Upper lobe of left lung (tissue), 6 donors: ENCODE results near the gene FOXM1. TPM values are rescaled to one million over a fixed set of nuclear protein-coding genes. Genes with fewer than 3 reads are reported as not detected.
"Not testable (repeated sequence)": the region's sequence is repeated elsewhere in the genome, so short reads cannot be mapped to it uniquely, and the experiment has no call there.

Source experiments
- ATAC-seq, 2 donors: fragments of 200-7000 bp; cut with Tn5 transposase; one replicate each; pipeline ENCODE4 v1.9.1; 2022; ENCODE audit warnings: mild to moderate bottlenecking in 2 of 2, moderate library complexity in 2 of 2; ENCODE audit not compliant: low FRiP score in 2 of 2
- DNase-seq, 2 donors: peaks; one replicate each; pipeline ENCODE4 v3.0.0-alpha.2; 2019 to 2020
- H3K27ac ChIP-seq, 4 donors: fragments of 200-600 bp; sonication (generic); one replicate each; pipeline ENCODE4 v1.5.1; 2016 to 2019
- H3K27me3 ChIP-seq, 4 donors: fragments of 200-600 bp; sonication (generic); one replicate each; pipeline ENCODE4 v1.5.1; 2017 to 2019
- H3K36me3 ChIP-seq, 4 donors: fragments of 200-600 bp; sonication (generic); one replicate each; pipeline ENCODE4 v1.5.1; 2016 to 2019
- H3K4me1 ChIP-seq, 4 donors: fragments of 200-600 bp; sonication (generic); one replicate each; pipeline ENCODE4 v1.5.1; 2018 to 2019
- H3K4me3 ChIP-seq, 4 donors: fragments of 200-600 bp; sonication (generic); one replicate each; pipeline ENCODE4 v1.5.1; 2017 to 2019; ENCODE audit warnings: mild to moderate bottlenecking in 2 of 4, moderate library complexity in 1 of 4
- H3K9me3 ChIP-seq, 4 donors: fragments of 200-600 bp; sonication (generic); one replicate each; pipeline ENCODE4 v1.5.1; 2018 to 2019
- CTCF ChIP-seq, 6 experiments: fragments of 450-650 bp in 4 of 6; fragments of 200-600 bp in 2 of 6; sonication (generic) in 2 of 6; IDR thresholded peaks; one replicate each; pipeline ENCODE4 v1.5.1; 2016 to 2019; ENCODE audit warnings: antibody characterized with exemption in 6 of 6
- EP300 ChIP-seq, 4 donors: sonication (generic); formaldehyde crosslinking; IDR thresholded peaks; one replicate each; pipeline ENCODE4 v1.5.1; 2017; ENCODE audit warnings: antibody characterized with exemption in 4 of 4, control low read depth in 2 of 4
- POLR2A ChIP-seq, 4 donors: fragments of 450-650 bp; IDR thresholded peaks; one replicate each; pipeline ENCODE4 v1.5.1; 2016 to 2017; ENCODE audit warnings: antibody characterized with exemption in 4 of 4, mild to moderate bottlenecking in 2 of 4
- POLR2AphosphoS5 ChIP-seq, 2 donors: sonication (generic); formaldehyde crosslinking; IDR thresholded peaks; one replicate each; pipeline ENCODE4 v1.5.1; 2017; ENCODE audit warnings: antibody characterized with exemption in 2 of 2
- WGBS, 2 donors: methylation state at CpG; one replicate each; pipeline ENCODE4 v1.1.5; 2017 to 2018; 5-methylcytosine and 5-hydroxymethylcytosine counted together
- total RNA-seq, 6 donors: library from RNA; depleted of rRNA in 4 of 6; stranded (reverse); fragments of >200 nt in 4 of 6; gene quantifications; one replicate each; pipeline versions ENCODE4 v1.1.0 to v1.2.1, GENCODE V29; 2016 to 2021
- donor health status: DM: no; HTN: no; CAD: no; lungs with moderate emphysema.
- donor health status: DM: no; HTN: yes; CAD: no; lungs with severe emphysema.

The FOXM1 gene
- total RNA-seq, 6 donors from 2014 or later, result 2.1 to 27.6 (median 4.9) TPM; not detected in 1

- no peaks in the 10 kb centered on the region for H3K27me3 ChIP-seq
- peak; percentile 25 to 59 for ATAC-seq
- H3K9me3 ChIP-seq, result no peaks in the 10 kb centered on the region
- TF ChIP-seq POLR2AphosphoS5 (IDR thresholded peaks at IDR 0.05) (no peak), EP300 (IDR thresholded peaks at IDR 0.05) (no peak)
- H3K27ac ChIP-seq, result peak overlapping the region; percentile 91 to 96 (median 94)
- H3K4me3 ChIP-seq, result peak overlapping the region; percentile 64 to 98 (median 90)
- peaks cover 19 to 26% (median 21%) of the 10 kb centered on the region in 4 donors for H3K4me1 ChIP-seq
- WGBS, 2 donors, result 11 to 22% methylated on average over 7 to 17 of the region's 38 CpGs
- H3K36me3 ChIP-seq, result no peaks in the 10 kb centered on the region
- no peak for DNase-seq
These were observed 435 bp downstream of the FOXM1 start for GRCh38 chr12:2876431-2877046.

- 83 to 91% methylated on average over 9 of the region's 9 CpGs for WGBS, 2 donors
- H3K27me3 ChIP-seq, H3K36me3 ChIP-seq, DNase-seq, H3K27ac ChIP-seq, H3K9me3 ChIP-seq, H3K4me3 ChIP-seq, ATAC-seq, H3K4me1 ChIP-seq: not testable (repeated sequence)
These were observed 7.9 kb downstream of the FOXM1 start for GRCh38 chr12:2868986-2869632.

DNA sequence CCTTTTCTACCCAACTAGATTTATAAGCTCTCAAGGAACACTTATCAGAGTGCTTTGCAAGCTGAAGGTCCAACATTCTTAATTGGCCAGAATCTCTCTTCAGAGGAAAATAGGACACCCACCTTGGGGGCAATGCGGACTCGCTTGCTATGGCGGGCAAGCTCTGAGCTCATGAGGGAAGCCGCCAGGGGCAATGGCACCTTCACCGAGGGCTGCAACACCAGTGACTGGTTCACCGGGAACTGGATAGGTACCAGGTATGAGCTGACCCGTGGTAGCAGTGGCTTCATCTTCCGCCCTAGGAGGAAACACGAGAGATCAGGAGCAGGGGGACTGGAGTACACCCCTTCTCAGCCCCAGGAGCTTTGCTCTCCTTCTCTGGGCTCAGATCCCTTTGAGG is 12.8 kb downstream of the FOXM1 start:
- H3K27me3 ChIP-seq, result no peaks in the 10 kb centered on the region
- H3K27ac ChIP-seq, result no peak overlapping the region
- ATAC-seq (no peak), DNase-seq (no peak)
- TF ChIP-seq EP300 (IDR thresholded peaks at IDR 0.05), result no peak
- TF ChIP-seq POLR2AphosphoS5 (IDR thresholded peaks at IDR 0.05), result no peak
- TF ChIP-seq POLR2A (IDR thresholded peaks at IDR 0.05), result no peak
- no peak for TF ChIP-seq CTCF (IDR thresholded peaks at IDR 0.05)
- no peaks in the 10 kb centered on the region for H3K9me3 ChIP-seq
- H3K36me3 ChIP-seq, result no peaks in the 10 kb centered on the region
- no peak overlapping the region for H3K4me3 ChIP-seq
- 97 to 100% methylated on average over 5 to 9 of the region's 9 CpGs for WGBS, 2 donors
- no peaks in the 10 kb centered on the region for H3K4me1 ChIP-seq

- H3K27ac ChIP-seq, H3K4me1 ChIP-seq, H3K36me3 ChIP-seq, ATAC-seq, H3K27me3 ChIP-seq, H3K4me3 ChIP-seq, DNase-seq, H3K9me3 ChIP-seq: not testable (repeated sequence)
- WGBS, 2 donors, result 93 to 97% methylated on average over 7 of the region's 7 CpGs
These were observed 13.6 kb downstream of the FOXM1 start for GRCh38 chr12:2863402-2863801.

GRCh38 chr12:2862876-2863275 is 14.1 kb downstream of the FOXM1 start:
- DNase-seq (no peak), ATAC-seq (no peak)
- Histone ChIP-seq H3K4me3 (no peak overlapping the region), H3K27ac (no peak overlapping the region), H3K4me1 (no peaks in the 10 kb centered on the region), H3K9me3 (no peaks in the 10 kb centered on the region), H3K27me3 (no peaks in the 10 kb centered on the region), H3K36me3 (peaks cover 0 to 6% (median 2%) of the 10 kb centered on the region in 4 donors)
- TF ChIP-seq POLR2A (IDR thresholded peaks at IDR 0.05) (no peak), EP300 (IDR thresholded peaks at IDR 0.05) (no peak), CTCF (IDR thresholded peaks at IDR 0.05) (no peak), POLR2AphosphoS5 (IDR thresholded peaks at IDR 0.05) (no peak)
- 90 to 93% methylated on average over 7 of the region's 7 CpGs for WGBS, 2 donors

- H3K4me1 ChIP-seq, result no peaks in the 10 kb centered on the region
- H3K4me3 ChIP-seq, result no peak overlapping the region
- no peak for ATAC-seq
- H3K9me3 ChIP-seq, result no peaks in the 10 kb centered on the region
- H3K36me3 ChIP-seq, result peaks cover 0 to 14% (median 2%) of the 10 kb centered on the region in 4 donors
- no peak overlapping the region for H3K27ac ChIP-seq
- TF ChIP-seq POLR2A (IDR thresholded peaks at IDR 0.05) (no peak), EP300 (IDR thresholded peaks at IDR 0.05) (no peak), POLR2AphosphoS5 (IDR thresholded peaks at IDR 0.05) (no peak), CTCF (IDR thresholded peaks at IDR 0.05) (no peak)
- no peak for DNase-seq
- no peaks in the 10 kb centered on the region for H3K27me3 ChIP-seq
These were observed 16.8 kb downstream of the FOXM1 start for GRCh38 chr12:2860170-2860569.
